CD4-positive, CD25-positive, alpha-beta regulatory T cell (primary cell): ENCODE results near the gene PLEKHF1. TPM values are rescaled to one million over a fixed set of nuclear protein-coding genes. Genes with fewer than 3 reads are reported as not detected.

Experiments used
- ATAC-seq, 2 donors: fragments of 150-1000 bp; cut with Tn5 transposase; one replicate each; pipeline ENCODE4 v1.10.0; 2021; ENCODE audit warnings: low read depth in 2 of 2, moderate number of reproducible peaks in 2 of 2, moderate library complexity in 1 of 2
- DNase-seq, 3 donors: peaks; one replicate each; pipeline versions ENCODE4 v3.0.0 to v3.0.0-alpha.2; 2012 to 2022; ENCODE audit warnings: mixed read lengths in 1 of 3
- H3K27ac ChIP-seq: one replicate; pipeline ENCODE4 v1.7.0; 2013; ENCODE audit warnings: mild to moderate bottlenecking, low read length; ENCODE audit not compliant: insufficient read depth, poor library complexity, severe bottlenecking
- H3K27me3 ChIP-seq: one replicate; pipeline ENCODE4 v1.7.0; 2013; ENCODE audit warnings: low read length; ENCODE audit not compliant: control insufficient read depth, insufficient read depth
- H3K36me3 ChIP-seq: one replicate; pipeline ENCODE4 v1.7.0; 2013; ENCODE audit warnings: mild to moderate bottlenecking, low read length, moderate library complexity; ENCODE audit not compliant: control insufficient read depth, insufficient read depth
- H3K4me1 ChIP-seq: 2 replicates; pipeline ENCODE4 v1.7.0; 2013; ENCODE audit warnings: mild to moderate bottlenecking, low read length; ENCODE audit not compliant: insufficient read depth, control insufficient read depth, poor library complexity, severe bottlenecking
- H3K4me3 ChIP-seq: one replicate; pipeline ENCODE4 v1.7.0; 2013; ENCODE audit warnings: low read depth, mild to moderate bottlenecking, low read length, moderate library complexity
- H3K9me3 ChIP-seq, 2 experiments: 1 replicate in 1 of 2; 2 replicates in 1 of 2; pipeline ENCODE4 v1.7.0; 2013; ENCODE audit warnings: low read length in 2 of 2, mild to moderate bottlenecking in 1 of 2, moderate library complexity in 1 of 2; ENCODE audit not compliant: control insufficient read depth in 2 of 2
- H3K27ac Mint-ChIP-seq, 3 donors: one replicate each; pipeline ENCODE4 v1.8.0; 2020 to 2022; ENCODE audit warnings: mild to moderate bottlenecking in 3 of 3, mixed read lengths in 3 of 3, moderate library complexity in 2 of 3
- H3K27me3 Mint-ChIP-seq: one replicate; pipeline ENCODE4 v1.8.0; 2022; ENCODE audit warnings: mild to moderate bottlenecking, mixed read lengths
- H3K36me3 Mint-ChIP-seq: one replicate; pipeline ENCODE4 v1.8.0; 2020; ENCODE audit warnings: mixed read lengths
- H3K4me1 Mint-ChIP-seq, 4 donors: one replicate each; pipeline ENCODE4 v1.8.0; 2020 to 2022; ENCODE audit warnings: mixed read lengths in 4 of 4, mild to moderate bottlenecking in 1 of 4
- H3K4me3 Mint-ChIP-seq, 4 donors: one replicate each; pipeline ENCODE4 v1.8.0; 2020 to 2022; ENCODE audit warnings: mild to moderate bottlenecking in 4 of 4, mixed read lengths in 4 of 4, moderate library complexity in 3 of 4
- H3K9me3 Mint-ChIP-seq, 7 donors: one replicate each; pipeline ENCODE4 v1.8.0; 2020 to 2022; ENCODE audit warnings: mixed read lengths in 7 of 7, mild to moderate bottlenecking in 3 of 7, moderate library complexity in 2 of 7
- polyA plus RNA-seq, 4 donors: library from polyadenylated mRNA; unstranded; fragments of 300-500 nt; fragmentation: Illumina TruSeq; gene quantifications; one replicate each; pipeline ENCODE4 v1.2.3, GENCODE V29; 2021
- total RNA-seq: library from RNA; stranded (reverse); gene quantifications from one replicate; pipeline ENCODE4 v1.2.3, GENCODE V29; 2022

Gene PLEKHF1
- total and polyA plus RNA-seq, 5 donors from 2014 or later: 21.0 to 49.3 (median 35.1) TPM

DNA sequence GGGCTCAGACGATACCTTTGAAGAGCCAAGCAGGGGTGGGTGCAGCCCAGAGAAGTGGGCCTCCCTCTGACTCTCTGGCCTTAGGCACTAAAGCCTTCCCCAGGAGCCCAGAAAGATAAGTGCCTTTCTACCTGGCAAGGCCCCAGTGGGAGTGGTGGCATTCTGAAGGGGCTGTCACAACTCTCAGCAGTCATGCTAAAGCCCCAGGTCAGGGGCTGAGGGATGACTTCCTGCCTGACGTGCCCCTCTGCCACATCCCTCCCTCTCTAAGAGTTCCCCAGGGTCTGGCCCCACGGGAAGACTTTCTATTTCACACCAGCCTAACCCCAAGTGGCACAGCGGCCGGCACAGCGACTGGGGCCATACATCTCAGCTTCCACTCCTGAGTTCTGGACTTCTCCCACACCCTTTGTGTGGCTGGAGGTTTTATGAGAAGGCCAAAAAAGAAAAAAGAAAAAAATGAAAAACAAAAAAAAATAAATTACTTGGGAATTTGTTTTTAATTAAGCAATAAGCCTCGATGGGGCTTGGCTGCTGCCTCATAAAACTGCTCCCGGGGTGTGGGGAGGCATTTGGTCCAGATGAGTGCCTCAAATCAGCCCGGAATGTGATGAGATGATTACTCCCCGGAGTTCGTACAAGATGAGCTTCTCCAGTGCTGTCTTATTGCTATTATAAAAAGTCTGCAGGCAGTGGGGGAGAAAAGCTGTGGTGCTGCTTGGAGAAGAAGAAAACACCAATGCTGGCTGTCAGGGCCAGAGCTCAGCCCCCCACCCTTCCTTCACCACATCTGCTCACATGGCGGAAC, 28.5 kb upstream of the PLEKHF1 start:
- no peaks in the 10 kb centered on the region for H3K36me3 Mint-ChIP-seq
- no peaks in the 10 kb centered on the region for H3K4me1 Mint-ChIP-seq
- Histone ChIP-seq H3K9me3 (peaks cover 0 to 3% of the 10 kb centered on the region in 2 experiments), H3K36me3 (no peaks in the 10 kb centered on the region), H3K27me3 (no peaks in the 10 kb centered on the region), H3K4me1 (no peaks in the 10 kb centered on the region), H3K27ac (no peak overlapping the region), H3K4me3 (no peak overlapping the region)
- H3K27me3 Mint-ChIP-seq: peaks cover 35% of the 10 kb centered on the region
- DNase-seq: no peak
- no peak overlapping the region for H3K27ac Mint-ChIP-seq
- no peak for ATAC-seq
- no peak overlapping the region for H3K4me3 Mint-ChIP-seq
- H3K9me3 Mint-ChIP-seq: peaks cover 0 to 2% (median 0%) of the 10 kb centered on the region in 7 donors

GRCh38 chr19:29639086-29639485, 26.2 kb upstream of the PLEKHF1 start:
- no peaks in the 10 kb centered on the region for H3K4me1 Mint-ChIP-seq
- no peak overlapping the region for H3K4me3 Mint-ChIP-seq
- H3K9me3 ChIP-seq: no peaks in the 10 kb centered on the region
- H3K27ac Mint-ChIP-seq: no peak overlapping the region
- H3K27me3 ChIP-seq: no peaks in the 10 kb centered on the region
- no peaks in the 10 kb centered on the region for H3K4me1 ChIP-seq
- DNase-seq (no peak), ATAC-seq (no peak)
- no peaks in the 10 kb centered on the region for H3K36me3 ChIP-seq
- H3K27ac ChIP-seq: no peak overlapping the region
- H3K27me3 Mint-ChIP-seq: peaks cover 38% of the 10 kb centered on the region
- H3K9me3 Mint-ChIP-seq: peaks cover 0 to 2% (median 0%) of the 10 kb centered on the region in 7 donors
- H3K4me3 ChIP-seq: no peak overlapping the region
- H3K36me3 Mint-ChIP-seq: no peaks in the 10 kb centered on the region

GRCh38 chr19:29640231-29640630, 25.0 kb upstream of the PLEKHF1 start:
- ATAC-seq (no peak), DNase-seq (no peak)
- Mint-ChIP-seq H3K9me3 (peaks cover 0 to 1% (median 0%) of the 10 kb centered on the region in 7 donors), H3K27ac (peak overlapping the region in 1 of 3 donors; percentile 21), H3K27me3 (peaks cover 38% of the 10 kb centered on the region), H3K4me1 (peaks cover 0 to 2% (median 2%) of the 10 kb centered on the region in 4 donors), H3K36me3 (no peaks in the 10 kb centered on the region), H3K4me3 (no peak overlapping the region)
- Histone ChIP-seq H3K9me3 (no peaks in the 10 kb centered on the region), H3K4me1 (no peaks in the 10 kb centered on the region), H3K27me3 (no peaks in the 10 kb centered on the region), H3K4me3 (no peak overlapping the region), H3K27ac (no peak overlapping the region), H3K36me3 (no peaks in the 10 kb centered on the region)

DNA sequence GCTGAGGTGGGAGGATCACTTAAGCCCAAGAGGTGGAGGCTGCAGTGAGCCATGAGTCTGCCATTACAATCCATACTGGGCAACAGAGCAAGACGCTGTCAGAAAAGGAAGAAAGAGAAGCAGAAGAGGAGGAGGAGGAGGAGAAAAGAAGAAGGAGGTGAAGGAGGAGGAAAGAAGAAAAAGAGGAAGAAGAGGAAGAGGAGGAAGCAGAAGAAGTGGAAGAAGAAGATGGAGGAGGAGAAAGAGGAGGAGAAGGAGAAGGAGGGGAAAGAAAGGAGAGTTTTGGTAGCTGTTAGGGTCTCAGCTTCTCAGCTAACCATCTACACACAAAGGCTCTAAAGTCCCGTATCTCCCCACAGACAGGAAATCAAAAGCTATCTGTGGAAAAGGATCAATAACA, 23.7 kb upstream of the PLEKHF1 start:
- H3K27me3 ChIP-seq: no peaks in the 10 kb centered on the region
- DNase-seq (no peak), ATAC-seq (no peak)
- H3K27ac ChIP-seq: no peak overlapping the region
- Mint-ChIP-seq H3K27me3 (peaks cover 42% of the 10 kb centered on the region), H3K4me1 (peaks cover 0 to 13% (median 13%) of the 10 kb centered on the region in 4 donors), H3K27ac (no peak overlapping the region), H3K9me3 (peaks cover 0 to 1% (median 0%) of the 10 kb centered on the region in 7 donors), H3K4me3 (no peak overlapping the region), H3K36me3 (no peaks in the 10 kb centered on the region)
- H3K4me3 ChIP-seq: no peak overlapping the region
- no peaks in the 10 kb centered on the region for H3K9me3 ChIP-seq
- no peaks in the 10 kb centered on the region for H3K36me3 ChIP-seq
- no peaks in the 10 kb centered on the region for H3K4me1 ChIP-seq

- Histone ChIP-seq H3K36me3 (no peaks in the 10 kb centered on the region), H3K4me1 (no peaks in the 10 kb centered on the region), H3K4me3 (no peak overlapping the region), H3K27me3 (no peaks in the 10 kb centered on the region), H3K27ac (no peak overlapping the region), H3K9me3 (no peaks in the 10 kb centered on the region)
- no peak for ATAC-seq
- DNase-seq: no peak
- Mint-ChIP-seq H3K4me1 (peaks cover 0 to 13% (median 13%) of the 10 kb centered on the region in 4 donors), H3K27ac (no peak overlapping the region), H3K36me3 (no peaks in the 10 kb centered on the region), H3K9me3 (peaks cover 0 to 1% (median 0%) of the 10 kb centered on the region in 7 donors), H3K27me3 (peaks cover 36% of the 10 kb centered on the region), H3K4me3 (no peak overlapping the region)
These were observed 21.8 kb upstream of the PLEKHF1 start for GRCh38 chr19:29643361-29643935.

- Mint-ChIP-seq H3K9me3 (peaks cover 0 to 1% (median 0%) of the 10 kb centered on the region in 7 donors), H3K27me3 (peaks cover 33% of the 10 kb centered on the region), H3K4me1 (peaks cover 0 to 13% (median 13%) of the 10 kb centered on the region in 4 donors), H3K4me3 (no peak overlapping the region), H3K27ac (no peak overlapping the region), H3K36me3 (no peaks in the 10 kb centered on the region)
- Histone ChIP-seq H3K9me3 (no peaks in the 10 kb centered on the region), H3K36me3 (no peaks in the 10 kb centered on the region), H3K27me3 (no peaks in the 10 kb centered on the region), H3K4me1 (no peaks in the 10 kb centered on the region), H3K27ac (no peak overlapping the region), H3K4me3 (no peak overlapping the region)
- no peak for DNase-seq
- no peak for ATAC-seq
These were observed 21.1 kb upstream of the PLEKHF1 start for GRCh38 chr19:29644210-29644609.

- Histone ChIP-seq H3K36me3 (no peaks in the 10 kb centered on the region), H3K27ac (no peak overlapping the region), H3K4me3 (no peak overlapping the region), H3K27me3 (no peaks in the 10 kb centered on the region), H3K9me3 (no peaks in the 10 kb centered on the region), H3K4me1 (no peaks in the 10 kb centered on the region)
- Mint-ChIP-seq H3K4me3 (no peak overlapping the region), H3K36me3 (no peaks in the 10 kb centered on the region), H3K9me3 (no peaks in the 10 kb centered on the region), H3K4me1 (peaks cover 0 to 13% (median 13%) of the 10 kb centered on the region in 4 donors), H3K27ac (peak overlapping the region in 1 of 3 donors; percentile 15), H3K27me3 (peaks cover 26% of the 10 kb centered on the region)
- ATAC-seq: no peak
- no peak for DNase-seq
These were observed 19.8 kb upstream of the PLEKHF1 start for GRCh38 chr19:29645491-29645867.
